Gastrocnemius medialis (tissue), 4 donors: ENCODE measurements around the gene ALPP. TPM values are rescaled to one million over a fixed set of nuclear protein-coding genes. Genes with fewer than 3 reads are reported as not detected.
"Not testable (repeated sequence)": the region's sequence is repeated elsewhere in the genome, so short reads cannot be mapped to it uniquely, and the experiment has no call there.

Experiments
- ATAC-seq, 2 donors: fragments of 150-250 bp; one replicate each; pipeline ENCODE4 v1.9.1; 2016
- DNase-seq, 2 donors: peaks; one replicate each; pipeline ENCODE4 v3.0.0-alpha.2; 2019
- H3K27ac ChIP-seq, 4 donors: fragments of 200-600 bp; sonication (generic); 1 replicate in 1 of 4; 2 replicates in 3 of 4; pipeline ENCODE4 v1.5.1; 2016 to 2018; ENCODE audit warnings: mild to moderate bottlenecking in 2 of 4, moderate library complexity in 1 of 4
- H3K27me3 ChIP-seq, 3 donors: fragments of 200-600 bp; sonication (generic) in 2 of 3; 1 replicate in 1 of 3; 2 replicates in 2 of 3; pipeline versions ENCODE4 v1.5.1 to v1.6.0; 2016 to 2019; ENCODE audit warnings: mild to moderate bottlenecking in 1 of 3, moderate library complexity in 1 of 3
- H3K36me3 ChIP-seq, 2 donors: fragments of 200-600 bp; sonication (generic) in 1 of 2; one replicate each; pipeline ENCODE4 v1.5.1; 2017 to 2018
- H3K4me1 ChIP-seq, 2 donors: fragments of 200-600 bp; sonication (generic) in 1 of 2; one replicate each; pipeline ENCODE4 v1.5.1; 2016 to 2017; ENCODE audit warnings: mild to moderate bottlenecking in 2 of 2
- H3K4me3 ChIP-seq, 4 donors: fragments of 200-600 bp; sonication (generic) in 3 of 4; 1 replicate in 1 of 4; 2 replicates in 3 of 4; pipeline ENCODE4 v1.5.1; 2016 to 2019; ENCODE audit warnings: mild to moderate bottlenecking in 2 of 4
- H3K9me3 ChIP-seq, 3 donors: fragments of 200-600 bp; sonication (generic) in 2 of 3; 1 replicate in 1 of 3; 2 replicates in 2 of 3; pipeline ENCODE4 v1.5.1; 2016 to 2019
- POLR2A ChIP-seq, 2 donors: fragments of 450-650 bp; IDR thresholded peaks; one replicate each; pipeline ENCODE4 v1.6.1; 2017; ENCODE audit warnings: antibody characterized with exemption in 2 of 2, mild to moderate bottlenecking in 2 of 2, moderate library complexity in 2 of 2
- in situ Hi-C, 4 donors: fragments of 200-750 bp; cut with MboI; loops; one replicate each; pipeline versions ENCODE4 v1.15.0 to v1.8.0; 2017; ENCODE audit warnings: low sequenced_read_pairs in 4 of 4
- intact Hi-C: fragments of 100-400 bp; cut with DNase I; formaldehyde crosslinking; loops from one replicate; pipeline ENCODE4 v1.15.1; 2023; ENCODE audit warnings: low total_unique reads
- total RNA-seq, 4 donors: library from RNA; depleted of rRNA; stranded (reverse); fragments of >200 nt; gene quantifications; one replicate each; pipeline versions ENCODE4 v1.1.0 to v1.2.3, GENCODE V29; 2016
- TF ChIP-seq, protein P1 (sequence below), 5 experiments: fragments of 450-650 bp in 3 of 5; fragments of 200-600 bp in 2 of 5; sonication (generic) in 2 of 5; IDR thresholded peaks in 4 of 5; conservative IDR thresholded peaks in 1 of 5; 1 replicate in 4 of 5; 2 replicates in 1 of 5; pipeline ENCODE4 v1.5.1; 2016 to 2019; ENCODE audit warnings: antibody characterized with exemption in 5 of 5, mild to moderate bottlenecking in 3 of 5, moderate library complexity in 3 of 5

Gene ALPP
- total RNA-seq, 4 donors from 2014 or later, result not detected

DNA sequence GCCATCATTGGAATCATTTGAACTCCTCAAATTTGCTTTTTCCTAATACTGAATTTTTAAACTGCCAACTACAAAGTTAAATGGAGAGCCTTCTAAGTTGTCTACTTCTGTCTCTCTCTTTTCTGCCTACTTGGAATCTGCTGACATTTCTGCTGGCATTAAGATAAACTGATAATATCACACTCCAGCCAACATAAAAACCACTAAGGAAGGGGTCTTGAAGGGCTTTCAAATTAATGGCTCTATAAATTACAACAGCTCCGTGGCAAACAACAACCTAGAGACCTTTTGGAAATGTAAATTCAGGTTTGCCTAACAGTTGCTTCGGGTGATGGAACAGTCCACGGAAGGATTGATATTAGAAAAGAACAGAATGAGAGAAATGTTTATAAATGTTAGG, 12.1 kb downstream of the ALPP start:
- TF ChIP-seq POLR2A (IDR thresholded peaks at IDR 0.05), result no peak
- TF ChIP-seq, protein P1, sequence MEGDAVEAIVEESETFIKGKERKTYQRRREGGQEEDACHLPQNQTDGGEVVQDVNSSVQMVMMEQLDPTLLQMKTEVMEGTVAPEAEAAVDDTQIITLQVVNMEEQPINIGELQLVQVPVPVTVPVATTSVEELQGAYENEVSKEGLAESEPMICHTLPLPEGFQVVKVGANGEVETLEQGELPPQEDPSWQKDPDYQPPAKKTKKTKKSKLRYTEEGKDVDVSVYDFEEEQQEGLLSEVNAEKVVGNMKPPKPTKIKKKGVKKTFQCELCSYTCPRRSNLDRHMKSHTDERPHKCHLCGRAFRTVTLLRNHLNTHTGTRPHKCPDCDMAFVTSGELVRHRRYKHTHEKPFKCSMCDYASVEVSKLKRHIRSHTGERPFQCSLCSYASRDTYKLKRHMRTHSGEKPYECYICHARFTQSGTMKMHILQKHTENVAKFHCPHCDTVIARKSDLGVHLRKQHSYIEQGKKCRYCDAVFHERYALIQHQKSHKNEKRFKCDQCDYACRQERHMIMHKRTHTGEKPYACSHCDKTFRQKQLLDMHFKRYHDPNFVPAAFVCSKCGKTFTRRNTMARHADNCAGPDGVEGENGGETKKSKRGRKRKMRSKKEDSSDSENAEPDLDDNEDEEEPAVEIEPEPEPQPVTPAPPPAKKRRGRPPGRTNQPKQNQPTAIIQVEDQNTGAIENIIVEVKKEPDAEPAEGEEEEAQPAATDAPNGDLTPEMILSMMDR (IDR thresholded peaks at IDR 0.05 in 4 of 5, conservative IDR thresholded peaks at IDR 0.05 in 1 of 5), result no peak
- intact Hi-C loops, result no loop called here

DNA sequence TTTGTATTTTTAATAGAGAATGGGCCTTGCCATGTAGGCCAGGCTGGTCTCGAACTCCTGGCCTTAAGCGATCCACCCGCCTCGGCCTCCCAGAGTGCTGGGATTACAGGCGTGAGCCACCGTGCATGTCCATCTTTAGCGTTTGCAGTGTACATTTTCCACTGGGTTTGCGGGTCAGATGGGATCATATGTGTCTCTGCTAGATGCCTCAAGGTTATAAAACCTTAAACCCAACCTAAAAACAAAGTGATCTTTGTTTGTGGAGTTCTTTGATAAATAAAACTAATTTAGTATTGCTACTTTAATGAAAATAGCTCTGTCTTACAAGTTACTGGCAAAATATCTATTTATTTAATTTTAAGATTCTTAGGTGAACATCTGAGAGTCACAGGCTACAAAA, 15.0 kb downstream of the ALPP start:
- DNase-seq, result no peak
- no peak for ATAC-seq
- Histone ChIP-seq H3K27me3 (peaks cover 28 to 41% (median 30%) of the 10 kb centered on the region in 3 donors), H3K27ac (no peak overlapping the region), H3K4me1 (no peaks in the 10 kb centered on the region), H3K9me3 (no peaks in the 10 kb centered on the region), H3K36me3 (no peaks in the 10 kb centered on the region), H3K4me3 (no peak overlapping the region)
- in situ Hi-C loops (no loop called here), intact Hi-C loops (no loop called here)
- no peak for TF ChIP-seq POLR2A (IDR thresholded peaks at IDR 0.05)
- TF ChIP-seq, protein P1 (IDR thresholded peaks at IDR 0.05 in 4 of 5, conservative IDR thresholded peaks at IDR 0.05 in 1 of 5), result no peak

More for the DNA sequence above, 12.1 kb downstream of the ALPP start:
- in situ Hi-C loops, result no loop called here
- DNase-seq (no peak), ATAC-seq (no peak)
- Histone ChIP-seq H3K36me3 (no peaks in the 10 kb centered on the region), H3K27ac (no peak overlapping the region), H3K4me1 (peaks cover 0 to 9% of the 10 kb centered on the region in 2 donors), H3K4me3 (no peak overlapping the region), H3K27me3 (peaks cover 49 to 61% (median 54%) of the 10 kb centered on the region in 3 donors), H3K9me3 (no peaks in the 10 kb centered on the region)

DNA sequence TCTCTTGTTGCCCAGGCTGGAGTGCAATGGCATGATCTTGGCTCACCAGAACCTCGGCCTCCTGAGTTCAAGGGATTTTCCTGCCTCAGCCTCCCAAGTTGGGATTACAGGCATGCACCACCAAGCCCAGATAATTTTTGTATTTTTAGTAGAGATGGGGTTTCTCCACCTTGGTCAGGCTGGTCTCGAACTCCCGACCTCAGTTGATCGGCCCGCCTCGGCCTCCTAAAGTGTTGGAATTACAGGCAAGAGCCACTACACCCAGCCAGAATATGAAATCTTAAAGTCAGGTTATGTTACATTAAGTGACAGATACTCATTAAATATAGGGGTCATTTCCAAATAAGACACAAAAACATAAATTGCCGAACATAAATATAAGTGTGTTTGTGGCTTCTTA, 15.9 kb downstream of the ALPP start:
- ATAC-seq, H3K9me3 ChIP-seq, intact Hi-C loops, H3K36me3 ChIP-seq, H3K27ac ChIP-seq, H3K4me3 ChIP-seq, DNase-seq, in situ Hi-C loops, H3K4me1 ChIP-seq: not testable (repeated sequence)
- H3K27me3 ChIP-seq, result peaks cover 22 to 37% (median 23%) of the 10 kb centered on the region in 3 donors

DNA sequence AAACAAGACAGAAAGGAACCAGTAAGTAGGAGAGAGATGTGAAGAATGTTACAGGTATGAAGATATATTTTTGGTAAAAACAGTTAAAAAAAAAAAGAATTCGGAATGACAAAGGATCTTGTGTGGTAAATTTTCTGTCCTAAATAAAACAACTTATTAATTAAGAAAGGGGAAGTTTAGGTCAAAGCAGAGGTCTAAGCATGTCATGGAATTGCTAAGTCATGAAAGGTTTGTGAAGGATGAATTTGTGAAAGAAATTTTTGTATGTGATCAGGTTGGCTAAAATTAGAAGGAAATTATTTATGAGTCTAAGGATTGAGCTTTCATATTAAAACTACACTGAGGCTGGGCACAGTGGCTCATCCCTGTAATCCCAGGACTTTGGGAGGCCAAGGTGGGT, 17.0 kb downstream of the ALPP start:
- ATAC-seq, result no peak
- Histone ChIP-seq H3K9me3 (no peaks in the 10 kb centered on the region), H3K4me1 (no peaks in the 10 kb centered on the region), H3K27me3 (peaks cover 12 to 28% (median 23%) of the 10 kb centered on the region in 3 donors), H3K27ac (no peak overlapping the region), H3K36me3 (no peaks in the 10 kb centered on the region), H3K4me3 (no peak overlapping the region)
- no peak for DNase-seq
- intact Hi-C loops (no loop called here), in situ Hi-C loops (no loop called here)
- no peak for TF ChIP-seq POLR2A (IDR thresholded peaks at IDR 0.05)
- TF ChIP-seq, protein P1 (IDR thresholded peaks at IDR 0.05 in 4 of 5, conservative IDR thresholded peaks at IDR 0.05 in 1 of 5), result no peak

DNA sequence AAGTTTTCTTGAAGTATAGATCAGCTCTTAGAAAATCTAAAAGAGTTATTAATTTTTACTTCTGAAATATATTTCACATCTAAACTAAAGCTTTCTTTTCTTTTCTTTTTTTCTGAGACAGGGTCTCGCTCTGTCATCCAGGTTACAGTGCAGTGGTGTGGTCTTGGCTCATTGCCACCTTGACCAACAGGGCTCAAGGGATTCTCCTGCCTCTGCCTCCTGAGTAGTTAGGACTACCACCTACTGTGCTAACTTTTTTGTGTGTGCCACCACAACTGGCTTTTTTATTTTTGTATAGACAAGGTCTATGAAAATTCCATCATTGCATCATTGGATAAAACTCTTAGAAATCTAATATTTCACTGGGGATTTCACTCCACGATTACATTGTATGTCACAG, 18.1 kb downstream of the ALPP start:
- DNase-seq (no peak), ATAC-seq (no peak)
- H3K36me3 ChIP-seq, result no peaks in the 10 kb centered on the region
- intact Hi-C loops (no loop called here), in situ Hi-C loops (no loop called here)
- H3K27ac ChIP-seq, result no peak overlapping the region
- TF ChIP-seq POLR2A (IDR thresholded peaks at IDR 0.05), result no peak
- TF ChIP-seq, protein P1 (IDR thresholded peaks at IDR 0.05 in 4 of 5, conservative IDR thresholded peaks at IDR 0.05 in 1 of 5), result no peak
- H3K4me3 ChIP-seq, result no peak overlapping the region
- H3K27me3 ChIP-seq, result peaks cover 1 to 17% (median 15%) of the 10 kb centered on the region in 3 donors
- H3K4me1 ChIP-seq, result no peaks in the 10 kb centered on the region
- no peaks in the 10 kb centered on the region for H3K9me3 ChIP-seq
